DND-41 (cell line): Measurements from ENCODE around the gene MEGF8.

ENCODE experiments used
- ATAC-seq: fragments of 200-7000 bp; cut with Tn5 transposase; 3 replicates; pipeline ENCODE4 v1.9.1; 2021; ENCODE audit warnings: low read depth; ENCODE audit not compliant: insufficient read depth
- DNase-seq: peaks from one replicate; pipeline ENCODE4 v3.0.0-alpha.2; 2020
- H2AFZ ChIP-seq: 2 replicates; pipeline ENCODE4 v1.6.0; 2012; ENCODE audit warnings: low read depth, low read length
- H3K27ac ChIP-seq: 2 replicates; pipeline ENCODE4 v1.5.1; 2012; ENCODE audit warnings: low read length, inconsistent platforms
- H3K27me3 ChIP-seq: fragments of 200-600 bp; sonication (generic); 2 replicates; pipeline ENCODE4 v1.6.0; 2012; ENCODE audit warnings: low read length, mild to moderate bottlenecking, inconsistent platforms; ENCODE audit not compliant: insufficient read depth, poor library complexity
- H3K36me3 ChIP-seq: 2 replicates; pipeline ENCODE4 v1.5.1; 2012; ENCODE audit warnings: low read length, inconsistent platforms; ENCODE audit not compliant: insufficient read depth
- H3K4me1 ChIP-seq: 2 replicates; pipeline ENCODE4 v1.5.1; 2012; ENCODE audit warnings: mild to moderate bottlenecking, low read length; ENCODE audit not compliant: insufficient read depth
- H3K4me2 ChIP-seq: 2 replicates; pipeline ENCODE4 v1.6.0; 2012; ENCODE audit warnings: mild to moderate bottlenecking, moderate library complexity, low read length, inconsistent platforms; ENCODE audit not compliant: insufficient read depth
- H3K4me3 ChIP-seq, 2 experiments: fragments of 200-600 bp in 1 of 2; shearing (Covaris generic) in 1 of 2; 2 replicates each; pipeline ENCODE4 v1.5.1; 2012 to 2016; ENCODE audit warnings: inconsistent platforms in 2 of 2, low read length in 2 of 2, mild to moderate bottlenecking in 2 of 2, low read depth in 1 of 2, moderate library complexity in 1 of 2
- H3K79me2 ChIP-seq: 2 replicates; pipeline ENCODE4 v1.6.0; 2012; ENCODE audit warnings: low read length, inconsistent platforms; ENCODE audit not compliant: insufficient read depth
- H3K9ac ChIP-seq: 2 replicates; pipeline ENCODE4 v1.6.0; 2012; ENCODE audit warnings: low read depth, mild to moderate bottlenecking, inconsistent platforms, low read length, moderate library complexity
- H3K9me3 ChIP-seq: 2 replicates; pipeline ENCODE4 v1.5.1; 2012; ENCODE audit warnings: low read length, moderate library complexity, mild to moderate bottlenecking, inconsistent platforms; ENCODE audit not compliant: insufficient read depth, severe bottlenecking
- H4K20me1 ChIP-seq: 2 replicates; pipeline ENCODE4 v1.6.0; 2012; ENCODE audit warnings: low read length; ENCODE audit not compliant: insufficient read depth
- EZH2 ChIP-seq: IDR thresholded peaks from 3 replicates; pipeline ENCODE4 v1.6.1; 2012; ENCODE audit warnings: borderline replicate concordance, low read depth, mild to moderate bottlenecking, moderate library complexity, low read length, inconsistent platforms; ENCODE audit not compliant: severe bottlenecking
- TF ChIP-seq, protein P1 (sequence below): IDR thresholded peaks from 2 replicates; pipeline ENCODE4 v1.5.1; 2012; ENCODE audit warnings: borderline replicate concordance, low read length, moderate library complexity, mild to moderate bottlenecking; ENCODE audit not compliant: poor library complexity, severe bottlenecking; ENCODE audit errors: extremely low read depth

The MEGF8 gene

DNA sequence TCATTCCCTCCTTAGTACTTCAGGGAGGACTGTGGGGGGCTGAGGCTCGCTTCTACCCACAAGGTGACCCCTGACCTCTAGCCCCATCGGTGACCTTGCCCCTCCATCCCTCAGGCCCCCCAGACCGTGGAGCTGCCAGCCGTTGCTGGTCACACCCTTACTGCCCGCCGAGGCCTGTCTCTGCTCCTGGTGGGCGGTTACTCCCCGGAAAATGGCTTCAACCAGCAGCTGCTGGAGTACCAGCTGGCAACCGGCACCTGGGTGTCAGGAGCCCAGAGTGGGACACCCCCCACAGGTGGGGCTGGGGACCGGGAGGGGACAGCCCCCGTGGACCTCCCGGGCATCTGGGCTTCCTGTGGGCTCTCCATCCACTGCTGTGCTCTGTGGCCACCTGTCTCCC is 31.9 kb downstream of the MEGF8 start:
- H3K27me3 ChIP-seq: no peaks in the 10 kb centered on the region
- H4K20me1 ChIP-seq: no peaks in the 10 kb centered on the region
- H3K9me3 ChIP-seq: no peaks in the 10 kb centered on the region
- no peaks in the 10 kb centered on the region for H3K4me1 ChIP-seq
- no peak for TF ChIP-seq EZH2
- TF ChIP-seq, protein P1, sequence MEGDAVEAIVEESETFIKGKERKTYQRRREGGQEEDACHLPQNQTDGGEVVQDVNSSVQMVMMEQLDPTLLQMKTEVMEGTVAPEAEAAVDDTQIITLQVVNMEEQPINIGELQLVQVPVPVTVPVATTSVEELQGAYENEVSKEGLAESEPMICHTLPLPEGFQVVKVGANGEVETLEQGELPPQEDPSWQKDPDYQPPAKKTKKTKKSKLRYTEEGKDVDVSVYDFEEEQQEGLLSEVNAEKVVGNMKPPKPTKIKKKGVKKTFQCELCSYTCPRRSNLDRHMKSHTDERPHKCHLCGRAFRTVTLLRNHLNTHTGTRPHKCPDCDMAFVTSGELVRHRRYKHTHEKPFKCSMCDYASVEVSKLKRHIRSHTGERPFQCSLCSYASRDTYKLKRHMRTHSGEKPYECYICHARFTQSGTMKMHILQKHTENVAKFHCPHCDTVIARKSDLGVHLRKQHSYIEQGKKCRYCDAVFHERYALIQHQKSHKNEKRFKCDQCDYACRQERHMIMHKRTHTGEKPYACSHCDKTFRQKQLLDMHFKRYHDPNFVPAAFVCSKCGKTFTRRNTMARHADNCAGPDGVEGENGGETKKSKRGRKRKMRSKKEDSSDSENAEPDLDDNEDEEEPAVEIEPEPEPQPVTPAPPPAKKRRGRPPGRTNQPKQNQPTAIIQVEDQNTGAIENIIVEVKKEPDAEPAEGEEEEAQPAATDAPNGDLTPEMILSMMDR: no peak
- H3K4me2 ChIP-seq: no peak overlapping the region
- H3K36me3 ChIP-seq: peaks cover 43% of the 10 kb centered on the region
- no peaks in the 10 kb centered on the region for H3K79me2 ChIP-seq
- DNase-seq (no peak), ATAC-seq (no peak)
- no peak overlapping the region for H2AFZ ChIP-seq
- H3K27ac ChIP-seq: no peak overlapping the region
- no peak overlapping the region for H3K4me3 ChIP-seq
- no peak overlapping the region for H3K9ac ChIP-seq

DNA sequence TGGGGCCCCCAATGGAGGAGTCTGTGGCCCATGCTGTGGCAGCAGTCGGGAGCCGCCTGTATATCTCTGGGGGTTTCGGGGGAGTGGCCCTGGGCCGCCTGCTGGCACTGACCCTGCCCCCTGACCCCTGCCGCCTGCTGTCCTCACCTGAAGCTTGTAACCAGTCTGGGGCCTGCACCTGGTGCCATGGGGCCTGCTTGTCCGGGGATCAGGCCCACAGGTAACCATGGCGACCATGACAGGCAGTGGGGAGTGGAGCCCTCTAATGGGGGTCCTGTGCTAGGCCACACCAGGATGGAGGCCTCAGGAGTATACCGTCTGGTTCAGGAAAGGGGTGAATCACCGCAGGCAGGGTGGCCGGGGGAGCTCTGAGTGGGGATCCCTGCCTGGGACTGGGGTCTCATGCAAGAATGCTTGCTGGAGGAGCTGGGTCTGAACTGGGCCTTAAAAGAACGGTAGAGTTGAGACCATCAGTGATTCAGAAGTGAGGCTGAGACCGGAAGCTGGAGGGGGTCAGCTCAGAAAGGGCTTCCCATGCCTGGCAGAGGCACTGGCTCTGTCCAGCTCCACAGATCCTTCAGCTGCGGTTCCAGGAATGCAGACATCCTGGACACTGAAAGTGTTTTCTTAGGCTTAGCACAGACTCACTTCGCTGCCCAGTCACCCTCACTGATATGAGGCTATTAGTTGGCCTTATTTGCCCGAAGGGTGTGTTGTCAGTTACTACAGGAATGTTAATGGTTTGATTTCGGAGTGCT is 35.5 kb downstream of the MEGF8 start:
- no peaks in the 10 kb centered on the region for H3K4me1 ChIP-seq
- H3K9ac ChIP-seq: no peak overlapping the region
- H3K27ac ChIP-seq: no peak overlapping the region
- DNase-seq (no peak), ATAC-seq (no peak)
- peaks cover 38% of the 10 kb centered on the region for H3K36me3 ChIP-seq
- TF ChIP-seq EZH2: no peak
- TF ChIP-seq, protein P1: no peak
- no peak overlapping the region for H2AFZ ChIP-seq
- no peak overlapping the region for H3K4me2 ChIP-seq
- no peaks in the 10 kb centered on the region; the same call in 1 of the 2 replicates for H4K20me1 ChIP-seq
- no peaks in the 10 kb centered on the region for H3K9me3 ChIP-seq
- no peaks in the 10 kb centered on the region for H3K27me3 ChIP-seq
- H3K4me3 ChIP-seq: no peak overlapping the region
- no peaks in the 10 kb centered on the region for H3K79me2 ChIP-seq

DNA sequence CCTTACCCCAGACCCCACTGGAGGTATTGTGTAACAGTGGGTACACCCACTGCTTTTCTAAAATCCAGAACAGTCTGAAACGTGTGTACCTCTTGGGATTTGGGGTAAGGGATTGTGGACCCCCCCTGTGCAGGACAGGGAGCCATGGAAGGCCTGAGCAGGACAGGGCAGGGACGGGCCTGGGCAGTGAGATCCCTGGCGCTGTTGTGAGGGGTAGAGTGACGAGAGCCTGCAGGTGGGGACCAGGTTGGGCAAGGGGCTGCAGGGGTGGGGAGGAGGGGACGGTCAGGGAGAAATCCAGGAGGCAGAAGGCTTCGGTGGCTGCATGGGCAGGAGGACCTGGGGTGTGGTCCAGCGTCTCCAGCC is 36.1 kb downstream of the MEGF8 start:
- Histone ChIP-seq H3K27ac (no peak overlapping the region), H3K27me3 (no peaks in the 10 kb centered on the region), H3K36me3 (peaks cover 33% of the 10 kb centered on the region), H3K4me2 (no peak overlapping the region), H3K4me3 (no peak overlapping the region), H2AFZ (no peak overlapping the region), H3K4me1 (no peaks in the 10 kb centered on the region), H3K9ac (no peak overlapping the region), H3K9me3 (no peaks in the 10 kb centered on the region), H4K20me1 (no peaks in the 10 kb centered on the region; the same call in 1 of the 2 replicates), H3K79me2 (no peaks in the 10 kb centered on the region)
- TF ChIP-seq, protein P1: no peak
- no peak for TF ChIP-seq EZH2
- ATAC-seq (no peak), DNase-seq (no peak)

DNA sequence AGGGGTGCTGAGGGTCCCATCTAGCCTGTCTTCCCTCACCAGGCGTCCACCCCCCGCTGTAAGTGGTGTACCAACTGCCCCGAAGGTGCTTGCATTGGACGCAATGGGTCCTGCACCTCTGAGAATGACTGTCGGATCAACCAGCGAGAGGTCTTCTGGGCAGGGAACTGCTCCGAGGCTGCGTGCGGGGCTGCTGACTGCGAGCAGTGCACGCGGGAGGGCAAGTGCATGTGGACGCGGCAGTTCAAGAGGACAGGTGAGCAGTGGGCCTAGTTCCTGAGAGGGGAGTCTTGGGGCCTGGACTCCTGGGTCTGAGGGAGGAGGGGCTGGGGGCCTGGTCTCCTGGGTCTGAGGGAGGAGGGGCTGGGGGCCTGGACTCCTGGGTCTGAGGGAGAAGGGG is 36.9 kb downstream of the MEGF8 start:
- no peak overlapping the region for H3K4me2 ChIP-seq
- no peak overlapping the region for H3K4me3 ChIP-seq
- H4K20me1 ChIP-seq: no peaks in the 10 kb centered on the region; the same call in 1 of the 2 replicates
- no peak for ATAC-seq
- H3K27me3 ChIP-seq: no peaks in the 10 kb centered on the region
- TF ChIP-seq, protein P1: no peak
- no peak for TF ChIP-seq EZH2
- DNase-seq: no peak
- peaks cover 25% of the 10 kb centered on the region for H3K36me3 ChIP-seq
- no peaks in the 10 kb centered on the region for H3K79me2 ChIP-seq
- no peak overlapping the region for H3K9ac ChIP-seq
- H3K4me1 ChIP-seq: no peaks in the 10 kb centered on the region
- H3K9me3 ChIP-seq: no peaks in the 10 kb centered on the region
- no peak overlapping the region for H3K27ac ChIP-seq
- H2AFZ ChIP-seq: no peak overlapping the region
